ENCODE measurements around the gene ZBTB20.

- TF ChIP-seq RAD21 (IDR thresholded peaks at IDR 0.05; ENCODE audit: insufficient read depth, low read depth, low read length): peak; percentile 24; the same call in 1 of the 2 replicates
- TF ChIP-seq CTCF (IDR thresholded peaks at IDR 0.05 in 2 of 3, conservative IDR thresholded peaks at IDR 0.05 in 1 of 3; ENCODE audit: control insufficient read depth in 2 of 3, extremely low read depth in 1 of 3, insufficient read depth in 1 of 3, low read depth in 3 of 3, low read length in 3 of 3): peak in 1 of 3 experiments; percentile 12; a peak in 2 of 6 replicates
- TF ChIP-seq EGR1 (IDR thresholded peaks at IDR 0.05; ENCODE audit: borderline replicate concordance in 1 of 2, low read depth in 2 of 2, low read length in 2 of 2): no peak
- TF ChIP-seq POLR2A (IDR thresholded peaks at IDR 0.05; ENCODE audit: low read depth, low read length): no peak
- TF ChIP-seq EZH2 (IDR thresholded peaks at IDR 0.05; ENCODE audit: borderline replicate concordance, control insufficient read depth, low read depth, low read length): no peak
- TF ChIP-seq JUND (IDR thresholded peaks at IDR 0.05; ENCODE audit: low read depth, low read length): no peak
- TF ChIP-seq HDAC2 (IDR thresholded peaks at IDR 0.05): no peak
- TF ChIP-seq DPF2 (IDR thresholded peaks at IDR 0.05): no peak
- TF ChIP-seq, protein P1, sequence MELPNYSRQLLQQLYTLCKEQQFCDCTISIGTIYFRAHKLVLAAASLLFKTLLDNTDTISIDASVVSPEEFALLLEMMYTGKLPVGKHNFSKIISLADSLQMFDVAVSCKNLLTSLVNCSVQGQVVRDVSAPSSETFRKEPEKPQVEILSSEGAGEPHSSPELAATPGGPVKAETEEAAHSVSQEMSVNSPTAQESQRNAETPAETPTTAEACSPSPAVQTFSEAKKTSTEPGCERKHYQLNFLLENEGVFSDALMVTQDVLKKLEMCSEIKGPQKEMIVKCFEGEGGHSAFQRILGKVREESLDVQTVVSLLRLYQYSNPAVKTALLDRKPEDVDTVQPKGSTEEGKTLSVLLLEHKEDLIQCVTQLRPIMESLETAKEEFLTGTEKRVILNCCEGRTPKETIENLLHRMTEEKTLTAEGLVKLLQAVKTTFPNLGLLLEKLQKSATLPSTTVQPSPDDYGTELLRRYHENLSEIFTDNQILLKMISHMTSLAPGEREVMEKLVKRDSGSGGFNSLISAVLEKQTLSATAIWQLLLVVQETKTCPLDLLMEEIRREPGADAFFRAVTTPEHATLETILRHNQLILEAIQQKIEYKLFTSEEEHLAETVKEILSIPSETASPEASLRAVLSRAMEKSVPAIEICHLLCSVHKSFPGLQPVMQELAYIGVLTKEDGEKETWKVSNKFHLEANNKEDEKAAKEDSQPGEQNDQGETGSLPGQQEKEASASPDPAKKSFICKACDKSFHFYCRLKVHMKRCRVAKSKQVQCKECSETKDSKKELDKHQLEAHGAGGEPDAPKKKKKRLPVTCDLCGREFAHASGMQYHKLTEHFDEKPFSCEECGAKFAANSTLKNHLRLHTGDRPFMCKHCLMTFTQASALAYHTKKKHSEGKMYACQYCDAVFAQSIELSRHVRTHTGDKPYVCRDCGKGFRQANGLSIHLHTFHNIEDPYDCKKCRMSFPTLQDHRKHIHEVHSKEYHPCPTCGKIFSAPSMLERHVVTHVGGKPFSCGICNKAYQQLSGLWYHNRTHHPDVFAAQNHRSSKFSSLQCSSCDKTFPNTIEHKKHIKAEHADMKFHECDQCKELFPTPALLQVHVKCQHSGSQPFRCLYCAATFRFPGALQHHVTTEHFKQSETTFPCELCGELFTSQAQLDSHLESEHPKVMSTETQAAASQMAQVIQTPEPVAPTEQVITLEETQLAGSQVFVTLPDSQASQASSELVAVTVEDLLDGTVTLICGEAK (IDR thresholded peaks at IDR 0.05; ENCODE audit: borderline replicate concordance): no peak
- TF ChIP-seq, protein P2, sequence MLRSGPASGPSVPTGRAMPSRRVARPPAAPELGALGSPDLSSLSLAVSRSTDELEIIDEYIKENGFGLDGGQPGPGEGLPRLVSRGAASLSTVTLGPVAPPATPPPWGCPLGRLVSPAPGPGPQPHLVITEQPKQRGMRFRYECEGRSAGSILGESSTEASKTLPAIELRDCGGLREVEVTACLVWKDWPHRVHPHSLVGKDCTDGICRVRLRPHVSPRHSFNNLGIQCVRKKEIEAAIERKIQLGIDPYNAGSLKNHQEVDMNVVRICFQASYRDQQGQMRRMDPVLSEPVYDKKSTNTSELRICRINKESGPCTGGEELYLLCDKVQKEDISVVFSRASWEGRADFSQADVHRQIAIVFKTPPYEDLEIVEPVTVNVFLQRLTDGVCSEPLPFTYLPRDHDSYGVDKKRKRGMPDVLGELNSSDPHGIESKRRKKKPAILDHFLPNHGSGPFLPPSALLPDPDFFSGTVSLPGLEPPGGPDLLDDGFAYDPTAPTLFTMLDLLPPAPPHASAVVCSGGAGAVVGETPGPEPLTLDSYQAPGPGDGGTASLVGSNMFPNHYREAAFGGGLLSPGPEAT (IDR thresholded peaks at IDR 0.05; ENCODE audit: low read depth): no peak
- no peak for TF ChIP-seq ZBED1 (IDR thresholded peaks at IDR 0.05; ENCODE audit: borderline replicate concordance)
- TF ChIP-seq SIN3A (IDR thresholded peaks at IDR 0.05; ENCODE audit: low read depth, low read length): no peak
- no peak for TF ChIP-seq MYC (IDR thresholded peaks at IDR 0.05; ENCODE audit: insufficient read depth, insufficient read length, insufficient replicate concordance, low read length, severe bottlenecking)
- TF ChIP-seq, protein P3, sequence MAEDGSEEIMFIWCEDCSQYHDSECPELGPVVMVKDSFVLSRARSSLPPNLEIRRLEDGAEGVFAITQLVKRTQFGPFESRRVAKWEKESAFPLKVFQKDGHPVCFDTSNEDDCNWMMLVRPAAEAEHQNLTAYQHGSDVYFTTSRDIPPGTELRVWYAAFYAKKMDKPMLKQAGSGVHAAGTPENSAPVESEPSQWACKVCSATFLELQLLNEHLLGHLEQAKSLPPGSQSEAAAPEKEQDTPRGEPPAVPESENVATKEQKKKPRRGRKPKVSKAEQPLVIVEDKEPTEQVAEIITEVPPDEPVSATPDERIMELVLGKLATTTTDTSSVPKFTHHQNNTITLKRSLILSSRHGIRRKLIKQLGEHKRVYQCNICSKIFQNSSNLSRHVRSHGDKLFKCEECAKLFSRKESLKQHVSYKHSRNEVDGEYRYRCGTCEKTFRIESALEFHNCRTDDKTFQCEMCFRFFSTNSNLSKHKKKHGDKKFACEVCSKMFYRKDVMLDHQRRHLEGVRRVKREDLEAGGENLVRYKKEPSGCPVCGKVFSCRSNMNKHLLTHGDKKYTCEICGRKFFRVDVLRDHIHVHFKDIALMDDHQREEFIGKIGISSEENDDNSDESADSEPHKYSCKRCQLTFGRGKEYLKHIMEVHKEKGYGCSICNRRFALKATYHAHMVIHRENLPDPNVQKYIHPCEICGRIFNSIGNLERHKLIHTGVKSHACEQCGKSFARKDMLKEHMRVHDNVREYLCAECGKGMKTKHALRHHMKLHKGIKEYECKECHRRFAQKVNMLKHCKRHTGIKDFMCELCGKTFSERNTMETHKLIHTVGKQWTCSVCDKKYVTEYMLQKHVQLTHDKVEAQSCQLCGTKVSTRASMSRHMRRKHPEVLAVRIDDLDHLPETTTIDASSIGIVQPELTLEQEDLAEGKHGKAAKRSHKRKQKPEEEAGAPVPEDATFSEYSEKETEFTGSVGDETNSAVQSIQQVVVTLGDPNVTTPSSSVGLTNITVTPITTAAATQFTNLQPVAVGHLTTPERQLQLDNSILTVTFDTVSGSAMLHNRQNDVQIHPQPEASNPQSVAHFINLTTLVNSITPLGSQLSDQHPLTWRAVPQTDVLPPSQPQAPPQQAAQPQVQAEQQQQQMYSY (CRISPR knock-in tag; IDR thresholded peaks at IDR 0.05): no peak
Measured at GRCh38 chr3:115081444-115081843, 65.6 kb downstream of the ZBTB20 start.
